Ammon's horn (tissue), 1 donor: ENCODE results near the gene SLC35F3.
"Not testable (repeated sequence)": the region's sequence is repeated elsewhere in the genome, so short reads cannot be mapped to it uniquely, and the experiment has no call there.

Source experiments
- DNase-seq: peaks from one replicate; pipeline ENCODE4 v3.0.0-alpha.2; 2016; ENCODE audit warnings: low spot score

SLC35F3 gene

DNA sequence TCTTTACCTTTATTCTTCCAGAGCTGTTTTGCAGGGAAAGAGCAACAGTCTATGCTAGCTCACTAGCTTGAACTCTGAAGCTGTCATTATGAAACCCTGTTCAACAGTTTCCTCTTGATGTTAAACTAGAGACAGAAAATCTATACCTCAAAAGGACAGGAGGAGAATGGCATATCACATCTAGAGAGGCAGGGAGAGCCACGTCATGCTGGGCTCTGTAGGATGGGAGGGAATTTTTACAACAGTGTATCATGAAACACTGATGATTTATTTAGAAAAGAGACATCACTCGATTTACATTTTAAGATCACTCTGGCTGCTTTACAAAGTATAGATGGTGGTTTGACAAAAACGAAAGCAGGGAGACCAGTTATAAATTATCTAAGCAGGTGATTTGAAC, 243.9 kb downstream of the SLC35F3 start:
- no peak for DNase-seq

DNA sequence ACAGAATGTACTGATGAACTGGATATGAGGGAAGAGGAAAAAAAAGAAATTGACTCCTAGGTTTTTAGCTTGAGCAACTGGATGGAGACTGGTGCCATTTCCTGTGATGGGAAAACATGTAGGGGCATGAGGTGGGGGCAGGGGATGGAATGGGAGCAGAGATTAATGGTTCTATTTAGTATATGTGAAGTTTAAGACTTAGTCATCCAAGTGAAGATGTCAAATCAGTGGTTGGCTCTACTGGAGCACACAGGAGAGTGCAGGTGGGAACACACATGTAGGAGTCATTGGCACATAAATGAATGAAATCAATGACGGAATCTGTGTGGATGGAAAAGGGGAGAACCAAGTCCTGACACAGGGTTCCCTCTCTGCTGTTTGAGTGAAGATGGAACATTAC, 244.3 kb downstream of the SLC35F3 start:
- no peak for DNase-seq

DNA sequence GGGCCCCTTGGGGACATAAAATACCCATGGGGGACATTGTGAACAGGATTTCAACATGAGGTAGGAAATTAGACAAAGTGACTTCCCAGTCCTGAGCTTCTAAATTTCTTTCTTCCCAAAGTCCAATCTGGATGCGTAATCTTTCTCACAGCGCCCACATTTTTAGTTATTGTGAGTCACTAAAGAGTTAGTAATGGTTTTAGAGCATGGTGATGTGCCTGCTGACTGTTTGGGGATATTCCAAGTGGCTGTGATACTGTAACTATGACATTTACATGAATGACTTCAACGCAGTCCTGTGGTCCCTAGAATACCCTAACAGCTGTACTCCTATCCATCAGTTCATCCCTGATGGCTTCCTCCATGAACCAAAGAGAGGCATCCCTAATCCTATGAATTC, 244.7 kb downstream of the SLC35F3 start:
- peak; percentile 12 for DNase-seq

DNA sequence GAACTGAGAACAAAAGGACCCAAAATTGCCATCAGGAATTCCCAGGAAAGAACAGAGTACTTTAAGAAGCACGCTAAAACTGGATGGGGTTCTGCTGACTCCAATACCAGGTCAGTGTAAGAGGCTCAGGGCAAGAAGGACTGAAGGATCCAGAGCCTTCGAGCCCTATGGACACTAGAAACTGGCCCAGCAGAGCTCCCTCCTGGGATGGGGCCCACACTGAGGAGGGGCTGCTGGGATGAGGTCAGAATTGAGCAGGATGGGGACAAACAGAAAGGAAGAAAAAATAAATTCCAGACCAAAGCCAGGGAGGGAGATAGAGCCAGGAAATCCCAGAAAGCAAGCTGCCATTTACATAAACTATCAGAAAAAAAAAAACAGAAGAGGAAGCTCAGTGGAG, 246.4 kb downstream of the SLC35F3 start:
- no peak for DNase-seq

DNA sequence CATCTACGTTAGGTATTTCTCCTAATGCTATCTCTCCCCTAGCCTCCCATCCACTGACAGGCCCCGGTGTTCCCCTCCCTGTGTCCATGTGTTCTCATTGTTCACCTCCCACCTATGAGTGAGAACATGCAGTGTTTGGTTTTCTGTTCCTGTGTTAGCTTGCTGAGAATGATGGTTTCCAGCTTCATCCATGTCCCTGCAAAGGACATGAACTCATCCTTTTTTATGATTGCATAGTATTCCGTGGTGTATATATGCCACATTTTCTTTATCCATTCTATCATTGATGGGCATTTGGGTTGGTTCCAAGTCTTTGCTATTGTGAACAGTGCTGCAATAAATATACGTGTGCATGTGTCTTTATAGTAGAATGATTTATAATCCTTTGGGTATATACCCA, 247.9 kb downstream of the SLC35F3 start:
- not testable (repeated sequence) for DNase-seq

DNA sequence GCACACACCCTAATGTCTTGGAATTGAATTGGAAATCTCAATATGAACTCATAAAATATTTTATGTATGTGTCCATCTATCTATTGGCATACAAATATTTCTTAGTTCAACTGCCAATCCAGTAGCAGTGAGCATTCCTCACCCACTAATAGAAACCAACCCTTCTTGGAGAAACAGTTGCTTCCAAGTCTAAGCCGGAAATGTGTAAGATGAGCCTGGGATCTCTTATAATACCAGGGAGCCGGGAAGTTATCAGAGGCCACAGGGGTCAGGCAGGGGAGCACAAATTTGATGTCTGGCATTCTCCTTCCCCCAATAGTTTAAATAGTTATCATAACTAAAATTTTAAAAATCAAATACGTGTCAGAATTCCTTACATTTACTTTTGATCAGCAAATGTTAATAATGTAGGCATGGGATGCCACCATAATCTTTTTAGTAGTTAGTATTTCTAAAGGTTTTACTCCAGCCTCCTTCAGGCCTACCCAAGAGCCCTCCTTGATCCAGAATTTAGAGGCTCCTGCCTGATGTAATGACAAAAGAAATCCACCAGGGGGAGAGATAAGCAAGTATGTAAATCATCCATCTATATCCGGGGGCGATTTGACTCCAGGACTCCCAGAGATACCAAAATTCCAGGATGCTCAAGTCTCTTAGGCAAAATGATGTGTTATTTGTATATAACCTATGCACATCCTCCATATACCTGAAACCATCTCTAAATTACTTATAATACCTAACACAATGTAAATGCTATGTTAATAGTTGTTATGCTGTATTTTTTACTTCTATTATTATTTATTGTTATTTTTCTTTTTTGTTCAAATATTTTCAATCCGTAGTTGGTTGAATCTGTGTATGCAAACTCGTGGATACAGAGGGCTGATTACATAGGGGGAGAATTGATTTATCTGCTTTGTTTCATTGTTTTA, 250.1 kb downstream of the SLC35F3 start:
- DNase-seq = peak; percentile 47

DNA sequence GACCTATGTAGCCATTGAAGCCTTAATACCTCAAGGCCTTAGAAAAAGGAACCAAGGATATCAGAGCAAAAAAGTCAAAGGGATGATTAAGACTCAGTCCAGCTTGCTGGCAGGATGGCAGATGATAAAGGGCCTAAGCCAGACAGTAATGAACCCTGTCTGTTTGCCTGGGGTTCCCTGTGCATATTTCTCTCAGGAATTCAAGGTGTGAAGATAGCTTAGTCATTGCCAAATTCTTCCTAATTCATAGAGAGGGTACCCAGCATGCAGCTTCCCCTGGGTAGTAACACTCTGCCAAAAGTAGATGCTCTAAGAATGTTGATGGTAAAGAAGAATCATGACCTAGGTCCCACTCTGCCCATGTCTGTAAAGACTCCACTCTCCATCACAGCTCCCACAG, 258.2 kb downstream of the SLC35F3 start:
- no peak for DNase-seq

DNA sequence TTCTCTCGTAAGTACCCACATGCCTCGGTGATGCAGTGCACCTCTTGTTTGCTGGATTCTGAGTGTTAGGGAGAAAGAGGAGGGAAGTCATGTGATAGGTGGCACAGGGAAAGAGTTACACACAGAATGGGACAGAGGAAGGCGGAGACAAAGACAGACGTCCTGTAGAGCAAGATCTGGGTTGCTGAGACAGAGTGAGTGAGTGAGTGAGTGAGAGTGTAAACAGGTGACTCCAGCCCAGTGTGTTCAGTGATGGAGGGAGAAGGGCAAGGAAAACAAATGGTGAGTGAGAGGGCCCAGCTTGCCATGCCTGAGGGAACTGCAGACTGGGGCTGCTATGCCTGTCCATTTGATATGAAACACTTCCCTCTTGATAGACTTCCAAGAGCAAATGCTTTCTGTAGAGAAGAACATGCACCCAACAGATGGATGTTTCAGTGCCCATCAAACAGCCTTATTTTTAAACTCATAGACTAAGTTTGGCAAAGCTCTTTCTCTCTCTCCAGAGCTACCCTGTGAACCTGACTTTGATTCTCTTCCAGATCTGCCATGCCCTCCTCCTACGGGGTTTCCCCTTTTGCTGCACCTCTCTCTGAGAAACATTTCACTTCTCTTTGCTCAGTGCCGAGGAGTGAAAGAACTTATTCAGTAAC, 258.9 kb downstream of the SLC35F3 start:
- DNase-seq = no peak

DNA sequence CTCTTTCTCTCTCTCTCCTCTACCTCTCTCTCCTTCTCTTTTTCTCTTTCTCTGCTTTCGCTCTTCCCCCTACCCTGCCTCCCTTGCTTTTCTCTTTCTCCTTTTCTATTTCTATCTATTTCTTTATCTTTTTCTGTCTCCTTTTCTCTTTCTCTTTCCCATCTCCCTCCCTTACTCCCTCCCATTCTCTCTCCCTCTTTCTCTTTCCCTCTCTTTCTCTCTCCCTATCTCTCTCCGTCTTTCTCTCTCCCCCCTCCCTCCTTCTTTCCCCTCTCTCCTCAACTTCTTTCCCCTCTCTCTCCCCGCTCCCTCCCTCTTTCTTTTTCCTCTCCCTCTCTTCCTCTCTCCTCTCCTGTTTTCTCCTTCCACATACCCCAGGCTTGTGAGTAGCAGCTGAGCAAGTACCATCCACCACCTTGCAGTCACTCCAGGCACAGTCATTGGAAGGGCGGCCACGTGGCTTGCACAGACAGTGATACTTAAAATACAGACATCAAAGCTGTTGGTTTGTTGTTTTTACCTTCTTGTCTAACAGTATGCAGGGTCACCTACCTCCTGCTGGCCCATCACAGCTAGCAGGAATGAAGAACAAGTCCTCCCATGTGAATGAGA, 259.7 kb downstream of the SLC35F3 start:
- DNase-seq = no peak

DNA sequence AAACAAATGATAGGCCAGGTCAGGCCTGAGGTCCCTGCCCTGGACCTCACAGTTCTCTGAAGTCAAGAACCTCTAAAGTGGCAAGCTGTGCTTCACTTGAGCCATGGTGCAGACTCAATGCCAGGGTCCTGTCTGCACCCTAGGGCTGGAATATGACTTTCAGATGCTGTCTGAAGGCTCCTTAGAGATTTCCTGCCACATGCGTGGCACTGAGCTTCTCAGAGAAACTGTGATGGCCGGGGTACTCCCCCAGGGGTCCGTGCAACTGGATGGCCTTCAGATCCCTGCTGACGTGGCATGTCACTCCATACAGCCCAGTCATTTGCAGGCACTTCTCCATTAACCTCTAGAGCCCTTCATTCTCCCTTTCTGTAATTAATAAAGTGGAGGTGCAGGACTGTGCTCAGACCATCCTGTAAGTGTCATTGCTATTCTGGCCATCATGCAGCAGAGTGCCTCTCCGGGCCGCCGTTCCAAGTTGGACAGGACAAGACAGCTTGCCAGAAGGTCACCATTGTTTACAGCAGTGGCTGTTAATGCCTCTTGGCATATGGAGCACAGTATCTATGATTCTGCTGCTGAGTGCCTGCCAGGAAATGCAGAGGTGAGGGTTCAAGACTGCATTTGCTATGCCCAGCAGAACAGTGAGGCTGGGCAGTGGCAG, 263.7 kb downstream of the SLC35F3 start:
- DNase-seq = no peak

DNA sequence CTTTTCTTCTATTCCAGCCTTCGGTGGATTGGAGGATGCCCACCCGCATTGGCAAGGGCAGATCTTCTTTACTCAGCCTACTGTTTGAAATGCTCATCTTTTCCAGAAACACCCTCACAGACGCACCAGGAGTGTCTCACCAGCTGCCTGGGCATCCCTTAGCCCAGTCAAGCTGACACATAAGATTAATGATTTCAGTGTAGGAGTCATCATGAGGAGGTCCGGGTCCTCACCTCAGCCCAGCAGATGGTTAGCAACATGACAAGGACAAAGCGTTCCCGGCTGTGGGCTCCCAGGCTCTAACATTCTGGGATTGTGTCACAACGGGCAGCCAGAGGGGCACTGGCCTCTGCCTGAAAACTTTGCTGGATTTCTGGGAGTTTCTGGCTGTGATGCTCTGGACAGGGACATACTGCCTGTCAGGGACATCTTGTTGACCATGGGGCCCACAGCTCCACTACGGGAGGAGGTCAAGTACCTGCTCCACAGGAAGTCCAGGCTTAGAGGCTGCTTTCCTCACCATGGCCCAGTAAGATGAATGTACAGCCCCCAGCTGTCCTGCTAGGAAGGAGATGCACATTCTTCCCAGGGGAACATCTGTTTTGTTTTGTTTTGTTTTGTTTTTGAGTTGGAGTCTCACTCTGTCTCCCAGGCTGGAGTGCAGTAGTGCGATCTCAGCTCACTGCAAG, 264.8 kb downstream of the SLC35F3 start:
- DNase-seq = no peak

DNA sequence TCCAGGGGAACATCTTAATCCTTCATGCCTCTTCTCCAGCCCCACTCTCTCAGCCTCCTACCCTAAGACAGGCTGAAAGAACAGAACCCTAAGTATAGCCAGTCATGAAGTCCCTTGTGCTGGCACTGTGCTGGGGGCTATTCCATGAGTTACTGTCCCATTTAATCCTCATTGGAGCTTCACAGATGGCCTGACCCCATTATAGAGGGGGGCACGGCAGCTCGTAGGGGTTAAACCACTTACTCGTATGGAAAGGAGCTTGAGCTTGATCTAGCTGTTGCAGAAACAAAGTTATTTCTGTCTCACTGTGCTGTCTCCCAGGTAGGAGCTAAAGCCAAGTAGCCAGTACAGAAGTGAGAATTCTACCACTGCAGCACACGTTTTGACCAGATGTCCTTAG, 265.6 kb downstream of the SLC35F3 start:
- no peak for DNase-seq

DNA sequence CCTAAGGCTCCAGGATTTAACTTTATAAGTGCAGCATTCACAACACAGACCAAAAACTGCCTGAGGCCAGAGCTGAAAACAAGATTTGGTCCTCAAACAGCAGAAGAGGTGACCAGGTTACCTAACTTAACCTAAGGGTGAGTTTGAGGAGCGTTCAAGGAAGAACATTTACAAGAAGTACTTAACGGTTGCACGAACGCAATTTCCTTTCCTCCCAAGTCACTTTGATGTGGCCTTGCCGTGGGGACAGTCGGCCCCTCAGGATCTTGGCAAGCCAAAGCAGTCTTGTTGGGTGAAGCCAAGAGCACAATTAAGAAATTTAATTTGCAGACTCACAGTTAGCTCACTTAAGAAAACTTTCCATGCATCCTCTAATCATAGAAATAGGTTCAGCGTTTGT, 266.1 kb downstream of the SLC35F3 start:
- DNase-seq = no peak

DNA sequence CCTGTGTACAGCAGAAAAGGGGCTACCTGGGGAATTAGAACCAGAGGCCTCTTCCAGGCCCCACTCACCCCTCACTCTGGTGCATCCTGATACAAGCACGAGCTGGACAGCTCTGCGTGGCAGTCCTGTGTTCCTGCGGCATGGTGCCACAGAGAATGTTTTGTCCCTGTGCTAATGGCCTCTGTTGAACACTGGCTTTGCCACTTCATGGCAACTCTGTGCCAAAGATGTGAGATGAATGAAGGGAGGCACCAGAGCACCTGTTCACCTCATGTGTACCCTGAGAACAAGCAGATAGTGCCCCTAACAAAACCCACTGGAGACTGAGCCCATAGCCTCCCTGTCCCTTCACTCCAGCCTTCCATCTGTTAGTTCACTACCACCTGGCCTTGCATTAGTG, 269.5 kb downstream of the SLC35F3 start:
- DNase-seq = no peak

DNA sequence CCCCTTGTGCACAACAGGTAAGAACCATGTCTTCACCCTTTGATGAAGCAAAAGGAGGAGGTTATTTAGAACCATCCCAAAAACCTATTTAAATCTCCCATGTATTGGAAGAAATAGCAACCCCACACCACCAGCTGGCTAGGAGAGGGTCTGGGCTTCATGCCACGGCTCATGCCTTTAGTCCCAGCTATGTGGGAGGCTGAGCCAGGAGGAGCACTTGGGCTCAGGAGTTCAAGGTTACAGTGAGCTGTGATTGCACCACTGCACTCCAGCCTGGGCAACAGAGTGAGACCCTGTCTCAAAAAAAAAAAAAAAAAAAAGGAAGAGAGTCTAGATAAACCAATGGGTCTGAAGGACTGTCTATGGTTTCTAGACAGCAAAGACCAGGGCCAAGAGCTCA, 270.9 kb downstream of the SLC35F3 start:
- no peak for DNase-seq

DNA sequence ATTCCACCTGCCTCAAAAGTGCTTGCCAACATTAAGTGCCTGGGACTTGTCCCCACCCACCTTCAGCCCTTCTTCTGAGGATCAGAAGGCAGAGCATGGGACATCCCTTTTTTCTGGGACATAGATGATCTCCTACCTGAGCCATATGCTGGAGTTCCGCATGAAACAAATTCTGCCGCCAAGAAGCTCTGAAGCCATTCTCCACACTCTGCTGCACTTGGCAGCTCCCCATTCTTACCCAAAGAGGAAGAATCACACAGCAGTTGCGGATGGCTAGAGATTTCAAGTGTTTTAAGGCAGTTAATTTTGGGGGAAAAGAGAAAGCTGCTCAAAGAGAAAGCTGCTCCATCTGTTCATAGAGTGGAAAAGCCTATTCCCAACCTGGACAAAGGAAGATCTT, 271.5 kb downstream of the SLC35F3 start:
- no peak for DNase-seq

DNA sequence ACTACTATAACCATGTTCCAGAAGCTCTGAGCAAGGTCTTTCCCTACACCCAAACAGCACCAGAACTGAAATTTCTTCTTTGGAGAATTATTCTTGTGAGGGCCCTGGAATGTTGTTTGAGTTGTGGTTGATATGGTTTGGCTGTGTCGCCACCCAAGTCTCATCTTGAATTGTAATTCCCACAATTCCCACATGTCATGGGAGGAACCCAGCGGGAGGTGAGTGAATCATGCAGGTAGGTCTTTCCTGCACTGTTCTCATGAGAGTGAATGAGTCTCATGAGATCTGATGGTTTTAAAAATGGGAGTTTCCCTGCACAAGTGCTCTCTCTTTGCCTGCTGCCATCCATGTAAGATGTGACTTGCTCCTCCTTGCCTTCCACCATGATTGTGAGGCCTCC, 272.4 kb downstream of the SLC35F3 start:
- DNase-seq = not testable (repeated sequence)

DNA sequence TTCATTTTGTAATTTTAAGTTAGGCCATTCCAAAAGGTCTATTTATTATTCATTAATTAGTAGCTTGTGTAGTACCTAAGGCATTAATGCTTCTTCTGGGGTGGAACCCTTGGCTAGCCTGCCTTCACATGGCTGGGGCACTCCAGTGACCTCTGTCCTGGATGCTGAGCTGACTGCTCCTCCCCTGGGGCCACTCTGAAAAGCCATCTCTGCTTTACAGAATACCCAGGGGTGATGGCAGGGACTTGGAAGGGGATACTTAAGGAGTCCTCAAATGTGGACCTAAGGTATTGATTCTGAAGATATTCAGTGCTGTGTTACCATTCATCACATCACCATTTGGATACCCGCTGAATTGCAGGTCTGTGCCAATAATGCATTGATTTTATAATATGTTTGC, 281.0 kb downstream of the SLC35F3 start:
- no peak for DNase-seq

DNA sequence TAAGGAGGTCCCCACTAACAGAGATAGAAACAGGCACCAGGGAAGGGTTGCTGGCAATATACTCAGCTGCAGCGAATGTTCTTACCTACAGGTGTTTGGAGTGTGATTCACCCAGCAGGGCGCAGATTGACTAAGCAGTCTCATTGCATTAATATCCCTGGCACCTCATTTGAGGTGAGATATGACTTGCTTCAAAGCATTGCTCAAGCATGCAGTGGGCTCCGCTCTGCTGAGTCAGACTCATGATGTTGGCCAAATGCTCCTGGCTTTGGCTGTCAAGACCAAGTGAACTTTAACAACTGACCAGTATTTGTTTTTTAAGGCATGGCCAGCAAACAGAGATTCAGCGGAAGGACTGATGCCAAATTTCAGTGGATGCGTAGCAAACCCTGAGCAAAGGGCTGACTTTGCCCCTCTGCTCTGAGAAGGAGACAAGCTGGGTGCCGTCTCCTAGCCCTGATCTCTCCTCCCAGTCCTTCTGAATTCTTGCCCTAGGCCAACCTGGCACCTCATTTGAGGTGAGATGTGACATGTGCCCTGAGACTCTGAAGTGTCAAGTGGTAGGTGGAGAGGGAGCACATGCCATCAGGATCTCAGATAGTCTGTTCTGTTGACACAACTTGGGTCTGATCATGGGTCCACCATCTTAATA, 281.7 kb downstream of the SLC35F3 start:
- no peak for DNase-seq

DNA sequence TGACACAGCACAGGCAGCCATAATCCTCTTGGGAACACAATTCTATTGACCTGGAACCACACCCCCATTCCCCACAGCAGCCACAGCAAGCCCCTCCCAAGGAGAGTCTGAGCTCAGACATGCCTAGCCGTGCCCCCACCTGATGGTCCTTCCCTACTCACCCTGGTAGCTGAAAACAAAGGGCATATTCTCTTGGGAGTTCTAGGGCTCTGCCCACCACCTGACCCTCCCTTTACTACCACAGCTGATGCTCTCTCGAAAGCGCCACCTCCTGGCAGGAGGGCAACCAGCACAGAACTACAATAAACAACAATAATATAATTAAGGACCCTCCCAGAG, 283.9 kb downstream of the SLC35F3 start:
- DNase-seq = no peak

DNA sequence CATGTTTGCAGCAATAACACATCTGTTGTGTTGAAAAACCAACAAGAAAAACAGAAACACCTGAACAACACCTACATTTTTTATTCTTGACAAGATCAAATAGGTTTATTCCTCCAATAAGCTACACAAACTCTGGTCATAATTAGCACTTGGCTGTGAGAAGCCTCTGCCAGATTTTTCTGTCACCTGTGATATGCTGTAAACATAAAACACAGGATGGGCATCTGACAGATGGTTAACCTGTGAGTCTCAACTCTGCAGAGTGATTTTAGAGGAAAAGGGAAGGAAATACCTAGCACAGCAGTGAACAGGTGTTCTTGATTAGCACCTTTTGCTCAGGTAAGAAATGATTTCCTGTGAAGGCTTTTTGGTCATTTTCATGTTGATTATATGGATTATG, 293.4 kb downstream of the SLC35F3 start:
- no peak for DNase-seq
